SK-N-SH treated with all-trans-retinoic acid at 6 μM for 48 hours (cell line): Measurements from ENCODE around the gene SOWAHA.

ENCODE experiments used
- ATAC-seq: fragments of 200-7000 bp; cut with Tn5 transposase; 3 replicates; pipeline ENCODE4 v1.9.1; 2020; ENCODE audit warnings: mild to moderate bottlenecking, moderate library complexity
- ARNTL ChIP-seq: fragments of 450-650 bp; formaldehyde crosslinking; IDR thresholded peaks from 2 replicates; pipeline ENCODE4 v1.5.0; 2020; ENCODE audit warnings: low read depth, mild to moderate bottlenecking, moderate library complexity, borderline replicate concordance
- BACH2 ChIP-seq: fragments of 250-450 bp; sonication (Bioruptor Pico); IDR thresholded peaks from 2 replicates; pipeline ENCODE4 v1.9.0; 2021; ENCODE audit warnings: mild to moderate bottlenecking, borderline replicate concordance
- CSRNP3 ChIP-seq: fragments of 250-450 bp; sonication (Bioruptor Pico); IDR thresholded peaks from 2 replicates; pipeline ENCODE4 v1.5.1; 2021; ENCODE audit warnings: mild to moderate bottlenecking, moderate library complexity
- ESRRG ChIP-seq: fragments of 250-450 bp; sonication (Bioruptor Pico); IDR thresholded peaks from 2 replicates; pipeline ENCODE4 v1.6.1; 2021; ENCODE audit warnings: mild to moderate bottlenecking
- ISL1 ChIP-seq: fragments of 250-450 bp; sonication (Bioruptor Pico); IDR thresholded peaks from 2 replicates; pipeline ENCODE4 v2.1.2; 2022; ENCODE audit warnings: mild to moderate bottlenecking, moderate library complexity
- POU6F1 ChIP-seq: fragments of 250-450 bp; sonication (Bioruptor Pico); IDR thresholded peaks from 2 replicates; pipeline ENCODE4 v1.8.0; 2021; ENCODE audit warnings: low read depth, mild to moderate bottlenecking, moderate library complexity, borderline replicate concordance
- PPARA ChIP-seq: fragments of 250-450 bp; sonication (Bioruptor Pico); IDR thresholded peaks from 2 replicates; pipeline ENCODE4 v1.5.0; 2020; ENCODE audit warnings: mild to moderate bottlenecking, borderline replicate concordance
- SNAI2 ChIP-seq: fragments of 250-450 bp; sonication (Bioruptor Pico); IDR thresholded peaks from 2 replicates; pipeline ENCODE4 v1.5.0; 2020; ENCODE audit warnings: mild to moderate bottlenecking, moderate library complexity
- TCF4 ChIP-seq: fragments of 250-450 bp; sonication (Bioruptor Pico); IDR thresholded peaks from 2 replicates; pipeline ENCODE4 v1.8.0; 2021; ENCODE audit warnings: mild to moderate bottlenecking, moderate library complexity, borderline replicate concordance
- TSHZ2 ChIP-seq: fragments of 250-450 bp; sonication (Bioruptor Pico); IDR thresholded peaks from 2 replicates; pipeline ENCODE4 v1.5.0; 2020; ENCODE audit warnings: mild to moderate bottlenecking, moderate library complexity
- ZFP30 ChIP-seq: fragments of 450-650 bp; formaldehyde crosslinking; IDR thresholded peaks from 2 replicates; pipeline ENCODE4 v1.5.0; 2022; ENCODE audit warnings: mild to moderate bottlenecking, moderate library complexity
- ZNF565 ChIP-seq: fragments of 450-650 bp; formaldehyde crosslinking; conservative IDR thresholded peaks from 2 replicates; pipeline ENCODE4 v1.5.0; 2020; ENCODE audit warnings: low read depth, mild to moderate bottlenecking, moderate library complexity
- ZNF70 ChIP-seq: fragments of 450-650 bp; formaldehyde crosslinking; IDR thresholded peaks from 2 replicates; pipeline ENCODE4 v1.5.0; 2020; ENCODE audit warnings: mild to moderate bottlenecking, moderate library complexity
- TF ChIP-seq, protein P1 (sequence below): fragments of 250-450 bp; sonication (Bioruptor Pico); IDR thresholded peaks from 2 replicates; pipeline ENCODE4 v1.8.0; 2020; ENCODE audit warnings: mild to moderate bottlenecking, moderate library complexity, borderline replicate concordance

The SOWAHA gene

GRCh38 chr5:132860742-132861141, 47.6 kb downstream of the SOWAHA start (continued):
- TF ChIP-seq, protein P1, sequence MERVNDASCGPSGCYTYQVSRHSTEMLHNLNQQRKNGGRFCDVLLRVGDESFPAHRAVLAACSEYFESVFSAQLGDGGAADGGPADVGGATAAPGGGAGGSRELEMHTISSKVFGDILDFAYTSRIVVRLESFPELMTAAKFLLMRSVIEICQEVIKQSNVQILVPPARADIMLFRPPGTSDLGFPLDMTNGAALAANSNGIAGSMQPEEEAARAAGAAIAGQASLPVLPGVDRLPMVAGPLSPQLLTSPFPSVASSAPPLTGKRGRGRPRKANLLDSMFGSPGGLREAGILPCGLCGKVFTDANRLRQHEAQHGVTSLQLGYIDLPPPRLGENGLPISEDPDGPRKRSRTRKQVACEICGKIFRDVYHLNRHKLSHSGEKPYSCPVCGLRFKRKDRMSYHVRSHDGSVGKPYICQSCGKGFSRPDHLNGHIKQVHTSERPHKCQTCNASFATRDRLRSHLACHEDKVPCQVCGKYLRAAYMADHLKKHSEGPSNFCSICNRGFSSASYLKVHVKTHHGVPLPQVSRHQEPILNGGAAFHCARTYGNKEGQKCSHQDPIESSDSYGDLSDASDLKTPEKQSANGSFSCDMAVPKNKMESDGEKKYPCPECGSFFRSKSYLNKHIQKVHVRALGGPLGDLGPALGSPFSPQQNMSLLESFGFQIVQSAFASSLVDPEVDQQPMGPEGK = no peak
- TF ChIP-seq TCF4 (CRISPR knock-in tag) = no peak
- no peak for TF ChIP-seq ZNF70 (CRISPR knock-in tag)
- no peak for TF ChIP-seq TSHZ2 (CRISPR knock-in tag)
- no peak for TF ChIP-seq PPARA
- no peak for TF ChIP-seq ZFP30 (CRISPR knock-in tag)
- TF ChIP-seq ZNF565 = no peak
- no peak for TF ChIP-seq ISL1 (CRISPR knock-in tag)
- no peak for TF ChIP-seq ARNTL (CRISPR knock-in tag)
- no peak for TF ChIP-seq ESRRG (CRISPR knock-in tag)

- no peak for TF ChIP-seq POU6F1 (CRISPR knock-in tag)
- no peak for TF ChIP-seq BACH2 (CRISPR knock-in tag)
- 0 out of 2 replicates have a peak, but pooled peaks have one; percentile 16 for TF ChIP-seq ESRRG (CRISPR knock-in tag)
- TF ChIP-seq TSHZ2 (CRISPR knock-in tag) = no peak
- TF ChIP-seq TCF4 (CRISPR knock-in tag) = 0 out of 2 replicates have a peak, but pooled peaks have one; percentile 17
- no peak for TF ChIP-seq SNAI2 (CRISPR knock-in tag)
- TF ChIP-seq CSRNP3 (CRISPR knock-in tag) = no peak
- ATAC-seq = no peak
Observed at GRCh38 chr5:132865668-132866341, 52.7 kb downstream of the SOWAHA start.
